ENCODE measurements around the gene SMARCA4. TPM values are rescaled to one million over a fixed set of nuclear protein-coding genes. Genes with fewer than 3 reads are reported as not detected.

The SMARCA4 gene
- total RNA-seq, result 48.2 and 53.7 TPM in 2 replicates

DNA sequence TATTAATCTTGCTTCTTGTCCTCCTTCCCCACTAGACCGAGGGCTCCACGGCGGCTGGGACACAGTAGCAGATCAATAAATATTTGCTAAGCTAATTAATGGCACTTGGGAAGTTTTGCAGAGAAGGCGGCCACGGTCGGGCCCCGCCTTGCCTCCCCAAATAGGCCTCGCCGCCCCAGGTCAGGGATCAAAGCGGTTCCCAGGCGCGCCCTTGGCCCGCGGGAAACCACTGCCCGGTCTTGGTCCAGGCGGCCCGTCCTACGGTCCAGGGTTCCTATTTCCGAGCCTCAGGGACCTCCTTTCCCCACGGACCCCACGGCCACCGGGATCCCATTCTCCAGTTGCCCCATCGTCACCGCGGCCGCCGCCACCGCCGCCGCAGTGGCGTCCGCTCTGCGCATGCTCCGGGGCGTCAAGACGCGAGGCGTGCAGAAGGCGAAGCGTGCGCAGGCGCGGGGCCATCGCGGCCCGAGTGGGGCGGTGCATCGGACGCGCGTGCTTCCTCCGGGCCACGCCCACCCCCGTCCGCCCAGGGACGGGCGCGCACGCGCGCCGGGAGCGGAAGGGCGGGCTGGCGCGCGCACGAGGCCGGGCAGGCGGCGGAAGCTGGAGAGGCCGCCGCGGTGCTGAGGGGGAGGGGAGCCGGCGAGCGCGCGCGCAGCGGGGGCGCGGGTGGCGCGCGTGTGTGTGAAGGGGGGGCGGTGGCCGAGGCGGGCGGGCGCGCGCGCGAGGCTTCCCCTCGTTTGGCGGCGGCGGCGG, at the start of gene SMARCA4:
Gene SMARCA4, plus strand, starts transcription at position 717 of the 759 bp plus-strand sequence. CDS start 23,122 bp downstream, outside the sequence.

DNA sequence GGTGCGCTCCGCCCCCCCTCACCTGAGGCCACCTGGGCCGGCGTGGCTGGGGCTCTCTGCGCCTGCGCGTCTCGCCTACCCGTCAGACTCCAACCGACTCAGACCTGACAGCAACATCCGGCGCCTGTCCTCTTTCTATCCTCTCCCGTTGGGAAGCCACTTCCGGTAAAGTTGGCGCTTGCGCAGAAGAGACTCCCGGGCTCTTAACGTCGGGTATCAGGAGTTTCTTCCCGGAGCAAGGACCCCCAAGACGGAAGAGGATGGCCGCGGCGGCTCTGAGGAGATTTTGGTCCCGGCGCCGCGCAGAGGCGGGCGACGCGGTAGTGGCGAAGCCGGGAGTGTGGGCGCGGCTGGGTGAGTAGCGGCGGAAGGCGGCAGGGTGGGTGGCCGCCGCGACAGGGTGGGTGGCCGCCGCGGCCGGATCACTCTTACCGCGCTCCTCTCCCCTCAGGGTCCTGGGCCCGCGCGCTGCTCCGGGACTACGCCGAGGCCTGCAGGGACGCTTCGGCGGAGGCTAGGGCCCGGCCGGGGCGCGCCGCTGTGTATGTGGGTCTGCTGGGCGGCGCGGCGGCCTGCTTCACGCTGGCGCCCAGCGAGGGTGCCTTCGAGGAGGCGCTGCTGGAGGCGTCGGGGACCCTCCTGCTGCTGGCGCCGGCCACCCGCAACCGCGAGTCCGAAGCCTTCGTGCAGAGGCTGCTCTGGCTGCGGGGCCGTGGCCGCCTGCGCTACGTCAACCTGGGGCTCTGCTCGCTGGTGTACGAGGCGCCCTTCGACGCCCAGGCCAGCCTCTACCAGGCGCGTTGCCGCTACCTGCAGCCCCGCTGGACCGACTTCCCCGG, 32.0 kb upstream of the SMARCA4 start, which contains the start of the genes TIMM29 and YIPF2:
Gene TIMM29, plus strand, starts transcription at position 249 of the 839 bp plus-strand sequence. Its CDS starts 12 bp downstream, at position 261.
Gene YIPF2, minus strand, starts transcription at position 77 of the 839 bp plus-strand sequence. CDS start 229 bp downstream, outside the sequence.

DNA sequence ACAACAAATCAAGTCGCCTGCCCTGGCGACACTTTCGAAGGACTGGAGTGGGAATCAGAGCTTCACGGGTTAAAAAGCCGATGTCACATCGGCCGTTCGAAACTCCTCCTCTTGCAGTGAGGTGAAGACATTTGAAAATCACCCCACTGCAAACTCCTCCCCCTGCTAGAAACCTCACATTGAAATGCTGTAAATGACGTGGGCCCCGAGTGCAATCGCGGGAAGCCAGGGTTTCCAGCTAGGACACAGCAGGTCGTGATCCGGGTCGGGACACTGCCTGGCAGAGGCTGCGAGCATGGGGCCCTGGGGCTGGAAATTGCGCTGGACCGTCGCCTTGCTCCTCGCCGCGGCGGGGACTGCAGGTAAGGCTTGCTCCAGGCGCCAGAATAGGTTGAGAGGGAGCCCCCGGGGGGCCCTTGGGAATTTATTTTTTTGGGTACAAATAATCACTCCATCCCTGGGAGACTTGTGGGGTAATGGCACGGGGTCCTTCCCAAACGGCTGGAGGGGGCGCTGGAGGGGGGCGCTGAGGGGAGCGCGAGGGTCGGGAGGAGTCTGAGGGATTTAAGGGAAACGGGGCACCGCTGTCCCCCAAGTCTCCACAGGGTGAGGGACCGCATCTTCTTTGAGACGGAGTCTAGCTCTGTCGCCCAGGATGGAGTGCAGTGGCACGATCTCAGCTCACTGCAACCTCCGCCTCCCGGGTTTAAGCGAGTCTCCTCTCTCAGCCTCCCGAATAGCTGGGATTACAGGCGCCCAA, 128.6 kb downstream of the SMARCA4 start, which contains the start of gene LDLR:
Gene LDLR, plus strand, starts transcription at position 210 of the 760 bp plus-strand sequence. Its CDS starts 86 bp downstream, at position 296.

Small RNA genes lying within 50 kb of the gene (small RNA-seq; reads per million reads assigned to genes)
- gene RF02271, result not detected
- gene RN7SL192P, result not detected

Other genes starting within 250 kb of the SMARCA4 start
- 71.3 and 75.5 TPM in 2 replicates for gene DNM2, start 243.0 kb upstream of the SMARCA4 start, total RNA-seq
- 30.8 and 32.1 TPM in 2 replicates for gene TMED1, start 124.8 kb upstream of the SMARCA4 start, total RNA-seq
- not detected in 2 replicates for gene C19orf38, start 112.6 kb upstream of the SMARCA4 start, total RNA-seq
- gene CARM1, start 89.5 kb upstream of the SMARCA4 start, total RNA-seq, result 32.5 and 38.8 TPM in 2 replicates
- gene YIPF2, start 32.4 kb upstream of the SMARCA4 start, total RNA-seq, result 93.6 and 98.7 TPM in 2 replicates
- gene TIMM29, start 32.2 kb upstream of the SMARCA4 start, total RNA-seq, result 23.3 and 24.5 TPM in 2 replicates
- gene LDLR, start 128.4 kb downstream of the SMARCA4 start, total RNA-seq, result 90.7 and 120 TPM in 2 replicates
- 18.3 and 25.1 TPM in 2 replicates for gene SPC24, start 194.8 kb downstream of the SMARCA4 start, total RNA-seq
- gene KANK2, start 236.5 kb downstream of the SMARCA4 start, total RNA-seq, result 262 TPM in 2 replicates

All from articular chondrocyte of knee joint (primary cell).